H1 (cell line): ENCODE data around the gene CPSF4.

Source experiments
- EP300 ChIP-seq, 2 experiments: IDR thresholded peaks; 1 replicate in 1 of 2; 2 replicates in 1 of 2; pipeline ENCODE4 v1.6.1; 2011 to 2012; ENCODE audit warnings: low read depth in 2 of 2, low read length in 2 of 2, mild to moderate bottlenecking in 2 of 2, borderline replicate concordance in 1 of 2, inconsistent platforms in 1 of 2, moderate library complexity in 1 of 2
- EZH2 ChIP-seq: fragments of 200-600 bp; sonication (generic); IDR thresholded peaks from 2 replicates; pipeline ENCODE4 v1.7.1; 2012; ENCODE audit warnings: low read depth, mild to moderate bottlenecking, moderate library complexity, low read length, inconsistent platforms; ENCODE audit not compliant: severe bottlenecking
- HDAC2 ChIP-seq, 2 experiments: fragments of 300-600 bp in 1 of 2; sonication (generic) in 1 of 2; IDR thresholded peaks; 2 replicates each; pipeline ENCODE4 v1.6.1; 2011 to 2012; ENCODE audit warnings: low read depth in 2 of 2, low read length in 2 of 2, mild to moderate bottlenecking in 2 of 2, moderate library complexity in 2 of 2, borderline replicate concordance in 1 of 2, inconsistent platforms in 1 of 2
- JUN ChIP-seq: IDR thresholded peaks from 2 replicates; pipeline ENCODE4 v1.6.1; 2011; ENCODE audit warnings: low read depth, mild to moderate bottlenecking, improper control_type of control experiment, low read length
- POLR2A ChIP-seq, 2 experiments: IDR thresholded peaks; 1 replicate in 1 of 2; 2 replicates in 1 of 2; pipeline ENCODE4 v1.6.1; 2011; ENCODE audit warnings: low read depth in 2 of 2, low read length in 2 of 2, mild to moderate bottlenecking in 2 of 2; ENCODE audit errors: control extremely low read depth in 1 of 2
- POLR2AphosphoS5 ChIP-seq: IDR thresholded peaks from 2 replicates; pipeline ENCODE4 v1.6.1; 2011; ENCODE audit warnings: low read depth, low read length
- SRF ChIP-seq: IDR thresholded peaks from 2 replicates; pipeline ENCODE4 v1.6.1; 2011; ENCODE audit warnings: mild to moderate bottlenecking, low read depth, low read length, moderate library complexity
- SUZ12 ChIP-seq: fragments of 200-600 bp; sonication (generic); IDR thresholded peaks from 2 replicates; pipeline ENCODE4 v1.6.1; 2012; ENCODE audit warnings: mild to moderate bottlenecking, inconsistent platforms, low read length, moderate library complexity, mixed read lengths
- TF ChIP-seq, protein P1 (sequence below): IDR thresholded peaks from 2 replicates; pipeline ENCODE4 v1.6.1; 2011; ENCODE audit warnings: low read length, improper control_type of control experiment
- TF ChIP-seq, protein P2 (sequence below), 3 experiments: IDR thresholded peaks; 1 replicate in 2 of 3; 2 replicates in 1 of 3; pipeline versions ENCODE4 v1.5.1 to v1.6.1; 2011; ENCODE audit warnings: low read length in 3 of 3, mild to moderate bottlenecking in 3 of 3, inconsistent platforms in 2 of 3, low read depth in 1 of 3, moderate library complexity in 1 of 3; ENCODE audit not compliant: insufficient read depth in 1 of 3; ENCODE audit errors: control extremely low read depth in 1 of 3

DNA sequence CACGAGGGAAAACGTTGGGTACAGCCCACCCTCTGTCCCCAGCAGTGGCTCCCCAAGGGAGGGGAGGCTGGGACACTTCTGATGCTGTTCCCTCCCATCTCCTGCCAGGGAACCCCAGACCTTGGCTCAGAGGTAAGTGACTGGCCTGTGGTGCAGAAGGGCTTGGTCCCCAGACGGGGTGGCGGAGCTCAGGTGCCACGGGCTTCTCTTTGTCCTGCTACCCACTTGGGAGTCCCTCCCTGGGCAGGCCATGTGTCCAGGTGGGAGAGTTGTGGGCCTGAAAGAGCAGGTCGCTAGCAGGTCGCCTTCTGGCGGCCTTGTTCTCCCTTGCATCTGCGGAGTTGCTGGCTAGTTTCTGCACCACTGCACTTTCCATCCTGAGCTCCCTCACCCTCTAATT lies 17.1 kb downstream of the CPSF4 start:
- TF ChIP-seq HDAC2 (IDR thresholded peaks at IDR 0.05; ENCODE audit: borderline replicate concordance in 1 of 2, low read depth in 2 of 2, low read length in 2 of 2) (no peak), POLR2AphosphoS5 (peak; percentile 13; the same call in 1 of the 2 replicates), SUZ12 (no peak), SRF (no peak), POLR2A (IDR thresholded peaks at IDR 0.05; ENCODE audit: control extremely low read depth in 1 of 2, low read depth in 2 of 2, low read length in 2 of 2) (no peak), JUN (no peak), EP300 (IDR thresholded peaks at IDR 0.05; ENCODE audit: borderline replicate concordance in 1 of 2, low read depth in 2 of 2, low read length in 2 of 2) (no peak), EZH2 (no peak)
- TF ChIP-seq, protein P1, sequence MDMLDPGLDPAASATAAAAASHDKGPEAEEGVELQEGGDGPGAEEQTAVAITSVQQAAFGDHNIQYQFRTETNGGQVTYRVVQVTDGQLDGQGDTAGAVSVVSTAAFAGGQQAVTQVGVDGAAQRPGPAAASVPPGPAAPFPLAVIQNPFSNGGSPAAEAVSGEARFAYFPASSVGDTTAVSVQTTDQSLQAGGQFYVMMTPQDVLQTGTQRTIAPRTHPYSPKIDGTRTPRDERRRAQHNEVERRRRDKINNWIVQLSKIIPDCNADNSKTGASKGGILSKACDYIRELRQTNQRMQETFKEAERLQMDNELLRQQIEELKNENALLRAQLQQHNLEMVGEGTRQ, result no peak
- TF ChIP-seq, protein P2, sequence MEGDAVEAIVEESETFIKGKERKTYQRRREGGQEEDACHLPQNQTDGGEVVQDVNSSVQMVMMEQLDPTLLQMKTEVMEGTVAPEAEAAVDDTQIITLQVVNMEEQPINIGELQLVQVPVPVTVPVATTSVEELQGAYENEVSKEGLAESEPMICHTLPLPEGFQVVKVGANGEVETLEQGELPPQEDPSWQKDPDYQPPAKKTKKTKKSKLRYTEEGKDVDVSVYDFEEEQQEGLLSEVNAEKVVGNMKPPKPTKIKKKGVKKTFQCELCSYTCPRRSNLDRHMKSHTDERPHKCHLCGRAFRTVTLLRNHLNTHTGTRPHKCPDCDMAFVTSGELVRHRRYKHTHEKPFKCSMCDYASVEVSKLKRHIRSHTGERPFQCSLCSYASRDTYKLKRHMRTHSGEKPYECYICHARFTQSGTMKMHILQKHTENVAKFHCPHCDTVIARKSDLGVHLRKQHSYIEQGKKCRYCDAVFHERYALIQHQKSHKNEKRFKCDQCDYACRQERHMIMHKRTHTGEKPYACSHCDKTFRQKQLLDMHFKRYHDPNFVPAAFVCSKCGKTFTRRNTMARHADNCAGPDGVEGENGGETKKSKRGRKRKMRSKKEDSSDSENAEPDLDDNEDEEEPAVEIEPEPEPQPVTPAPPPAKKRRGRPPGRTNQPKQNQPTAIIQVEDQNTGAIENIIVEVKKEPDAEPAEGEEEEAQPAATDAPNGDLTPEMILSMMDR (IDR thresholded peaks at IDR 0.05; ENCODE audit: control extremely low read depth in 1 of 3, insufficient read depth in 1 of 3, low read depth in 1 of 3, low read length in 3 of 3), result no peak
